ENCODE measurements around the gene AKIRIN2. TPM values are rescaled to one million over a fixed set of nuclear protein-coding genes. Genes with fewer than 3 reads are reported as not detected.

AKIRIN2 gene
- total and polyA plus RNA-seq, 2 of the 13 experiments (the other 11 are each of a cell fraction or from before 2014, with no cell fraction given), result 15.6 to 23.4 TPM

- peak overlapping the region; percentile 9 for H2AFZ ChIP-seq (ENCODE audit: low read length)
- CTCF ChIA-PET (ENCODE audit: low intra/inter-chr PET ratio, low total read pairs), result no interaction called here
- intact Hi-C loops (cut with micrococcal nuclease; ENCODE audit: unreplicated experiment) (loop anchor here (5.0 kb wide), 1 partner anchor 42 kb away; no protein-coding TSS in a partner anchor), in situ Hi-C loops (cut with HindIII; ENCODE audit: extremely low pct_ligation_motif_present, low pct_unique_long_range_greater_than_20kb) (no loop called here)
- H4K20me1 ChIP-seq (ENCODE audit: insufficient read depth, low read length), result no peaks in the 10 kb centered on the region
- ATAC-seq (peak; percentile 61), DNase-seq (ENCODE audit: low spot score) (peak; percentile 55), FAIRE-seq (no peak)
- BruUV-seq (replicated peaks), result no TSS peak
- H3K4me1 ChIP-seq (ENCODE audit: insufficient read depth, low read length), result peaks cover 48% of the 10 kb centered on the region
- POLR2A ChIA-PET, result interaction anchor here (1.1 to 2.0 kb wide), 3 partner anchors 28 to 55 kb away, joined by 4 to 5 read pairs (median 4); partner anchors contain the start of gene AKIRIN2
- 51% methylated on average over 6 of the region's 6 CpGs for WGBS (ENCODE audit: low lambda C conversion rate)
- no peak overlapping the region for H3K27ac ChIP-seq (ENCODE audit: extremely low read length, insufficient read depth, low read length)
- TF ChIP-seq ZNF282 (IDR thresholded peaks at IDR 0.05; ENCODE audit: partially characterized antibody), result no peak
- TF ChIP-seq ZNF136 (CRISPR knock-in tag; IDR thresholded peaks at IDR 0.05; ENCODE audit: low read depth), result no peak
- TF ChIP-seq FOSL2 (CRISPR knock-in tag; IDR thresholded peaks at IDR 0.05), result peak; percentile 43
- peak; percentile 40; the same call in 1 of the 2 replicates for TF ChIP-seq TFAP4 (IDR thresholded peaks at IDR 0.05; ENCODE audit: borderline replicate concordance, low read depth)
- no peak for TF ChIP-seq THAP7 (CRISPR knock-in tag; IDR thresholded peaks at IDR 0.05)
- H3K4me3 ChIP-seq (replicated peaks in 1 of 3; ENCODE audit: insufficient read depth in 1 of 3, low read depth in 2 of 3, low read length in 3 of 3), result no peak overlapping the region
- no peaks in the 10 kb centered on the region for H3K9me3 ChIP-seq (ENCODE audit: low read length)
- H3K79me2 ChIP-seq (ENCODE audit: insufficient read depth, low read length), result no peaks in the 10 kb centered on the region
- H3K27me3 ChIP-seq (ENCODE audit: control insufficient read depth in 1 of 2, insufficient read depth in 2 of 2, low read length in 2 of 2), result no peaks in the 10 kb centered on the region
- H3K4me2 ChIP-seq (ENCODE audit: low read depth, low read length), result peak overlapping the region; percentile 25
- H3K36me3 ChIP-seq (replicated peaks in 1 of 2; ENCODE audit: control insufficient read depth in 1 of 2, insufficient read depth in 2 of 2, low read length in 2 of 2), result no peaks in the 10 kb centered on the region
- no peak overlapping the region for H3K9ac ChIP-seq (ENCODE audit: insufficient read depth, low read depth, low read length)
Observed at GRCh38 chr6:87729965-87730719, 28.1 kb upstream of the AKIRIN2 start.

GRCh38 chr6:87728706-87729105, 26.7 kb upstream of the AKIRIN2 start:
- Histone ChIP-seq H3K36me3 (replicated peaks in 1 of 2; ENCODE audit: control insufficient read depth in 1 of 2, insufficient read depth in 2 of 2, low read length in 2 of 2) (no peaks in the 10 kb centered on the region), H3K27me3 (ENCODE audit: control insufficient read depth in 1 of 2, insufficient read depth in 2 of 2, low read length in 2 of 2) (no peaks in the 10 kb centered on the region), H3K4me2 (ENCODE audit: low read depth, low read length) (no peak overlapping the region), H3K4me1 (ENCODE audit: insufficient read depth, low read length) (peaks cover 39% of the 10 kb centered on the region), H2AFZ (ENCODE audit: low read length) (no peak overlapping the region), H3K4me3 (replicated peaks in 1 of 3; ENCODE audit: insufficient read depth in 1 of 3, low read depth in 2 of 3, low read length in 3 of 3) (no peak overlapping the region), H3K9me3 (ENCODE audit: low read length) (no peaks in the 10 kb centered on the region), H3K9ac (ENCODE audit: insufficient read depth, low read depth, low read length) (no peak overlapping the region), H4K20me1 (ENCODE audit: insufficient read depth, low read length) (no peaks in the 10 kb centered on the region), H3K79me2 (ENCODE audit: insufficient read depth, low read length) (no peaks in the 10 kb centered on the region), H3K27ac (ENCODE audit: extremely low read length, insufficient read depth, low read length) (no peak overlapping the region)
- intact Hi-C loops (cut with micrococcal nuclease; ENCODE audit: unreplicated experiment), result no loop called here
- no peak for DNase-seq (ENCODE audit: low spot score)
- WGBS (ENCODE audit: low lambda C conversion rate), result 91% methylated on average over 3 of the region's 3 CpGs
- POLR2A ChIA-PET, result no interaction called here
- no peak for FAIRE-seq
- CTCF ChIA-PET (ENCODE audit: low intra/inter-chr PET ratio, low total read pairs), result no interaction called here
- no peak for ATAC-seq
- in situ Hi-C loops (cut with HindIII; ENCODE audit: extremely low pct_ligation_motif_present, low pct_unique_long_range_greater_than_20kb), result no loop called here
- no TSS peak for BruUV-seq (replicated peaks)
- no peak for TF ChIP-seq ZFP37 (CRISPR knock-in tag; IDR thresholded peaks at IDR 0.05; ENCODE audit: borderline replicate concordance)
- TF ChIP-seq ZNF558 (CRISPR knock-in tag; IDR thresholded peaks at IDR 0.05; ENCODE audit: borderline replicate concordance), result no peak
- TF ChIP-seq XBP1 (CRISPR knock-in tag; IDR thresholded peaks at IDR 0.05), result no peak
- TF ChIP-seq MTA3 (CRISPR knock-in tag; IDR thresholded peaks at IDR 0.05), result no peak
- no peak for TF ChIP-seq MXI1 (IDR thresholded peaks at IDR 0.05; ENCODE audit: borderline replicate concordance, low read depth, low read length)
- no peak for TF ChIP-seq IKZF1 (IDR thresholded peaks at IDR 0.05)
- no peak for TF ChIP-seq KDM6A (CRISPR knock-in tag; IDR thresholded peaks at IDR 0.05; ENCODE audit: low read depth)
- no peak for TF ChIP-seq ASH2L (IDR thresholded peaks at IDR 0.05; ENCODE audit: insufficient read length, low read depth, low read length)
- TF ChIP-seq ZMYM4 (CRISPR knock-in tag; IDR thresholded peaks at IDR 0.05), result no peak
- TF ChIP-seq EHMT2 (IDR thresholded peaks at IDR 0.05; ENCODE audit: borderline replicate concordance, low read depth, low read length), result no peak
